Suprapubic skin (tissue), 4 donors: Measurements from ENCODE around the gene THSD7A. TPM values are rescaled to one million over a fixed set of nuclear protein-coding genes. Genes with fewer than 3 reads are reported as not detected.

Experiments
- DNase-seq, 2 donors: peaks; one replicate each; pipeline ENCODE4 v3.0.0-alpha.2; 2019; ENCODE audit warnings: low spot score in 2 of 2
- H3K27ac ChIP-seq: fragments of 200-600 bp; sonication (generic); one replicate; pipeline ENCODE4 v1.5.1; 2019
- H3K27me3 ChIP-seq: fragments of 200-600 bp; sonication (generic); one replicate; pipeline ENCODE4 v1.5.1; 2019
- H3K36me3 ChIP-seq: fragments of 200-600 bp; sonication (generic); one replicate; pipeline ENCODE4 v1.5.1; 2019
- H3K4me1 ChIP-seq: fragments of 200-600 bp; sonication (generic); one replicate; pipeline ENCODE4 v1.5.1; 2019
- H3K4me3 ChIP-seq: fragments of 200-600 bp; sonication (generic); one replicate; pipeline ENCODE4 v1.5.1; 2019; ENCODE audit warnings: mild to moderate bottlenecking
- H3K9me3 ChIP-seq: fragments of 200-600 bp; sonication (generic); one replicate; pipeline ENCODE4 v1.5.1; 2019
- CTCF ChIP-seq, 2 donors: fragments of 200-600 bp in 1 of 2; fragments of 450-650 bp in 1 of 2; sonication (generic) in 1 of 2; IDR thresholded peaks; one replicate each; pipeline ENCODE4 v1.5.1; 2016 to 2019; ENCODE audit warnings: antibody characterized with exemption in 2 of 2, mild to moderate bottlenecking in 1 of 2, moderate library complexity in 1 of 2
- EP300 ChIP-seq: sonication (generic); formaldehyde crosslinking; IDR thresholded peaks from one replicate; pipeline ENCODE4 v1.6.1; 2017; ENCODE audit warnings: antibody characterized with exemption
- POLR2A ChIP-seq, 2 donors: fragments of 450-650 bp; IDR thresholded peaks; one replicate each; pipeline ENCODE4 v1.6.1; 2017; ENCODE audit warnings: antibody characterized with exemption in 2 of 2, mild to moderate bottlenecking in 2 of 2, moderate library complexity in 2 of 2
- POLR2AphosphoS5 ChIP-seq, 3 donors: sonication (generic); formaldehyde crosslinking; IDR thresholded peaks; one replicate each; pipeline ENCODE4 v1.6.1; 2017; ENCODE audit warnings: antibody characterized with exemption in 3 of 3
- WGBS: methylation state at CpG from one replicate; pipeline ENCODE4 v1.1.5; 2018; 5-methylcytosine and 5-hydroxymethylcytosine counted together
- total RNA-seq, 4 donors: library from RNA; depleted of rRNA; stranded (reverse); fragments of >200 nt; gene quantifications; one replicate each; pipeline ENCODE4 v1.1.0, GENCODE V29; 2016

THSD7A gene
- total RNA-seq, 4 donors from 2014 or later: 0.42 to 5.4 (median 1.2) TPM

GRCh38 chr7:11576310-11576709, 255.7 kb downstream of the THSD7A start:
- Histone ChIP-seq H3K36me3 (no peaks in the 10 kb centered on the region), H3K4me3 (no peak overlapping the region), H3K27me3 (no peaks in the 10 kb centered on the region), H3K27ac (no peak overlapping the region), H3K9me3 (no peaks in the 10 kb centered on the region), H3K4me1 (no peaks in the 10 kb centered on the region)
- 88% methylated on average over 4 of the region's 4 CpGs for WGBS
- TF ChIP-seq POLR2AphosphoS5 (IDR thresholded peaks at IDR 0.05) (no peak), CTCF (IDR thresholded peaks at IDR 0.05) (no peak), POLR2A (IDR thresholded peaks at IDR 0.05) (no peak), EP300 (no peak)
- DNase-seq: no peak

GRCh38 chr7:11573128-11573750, 258.8 kb downstream of the THSD7A start:
- Histone ChIP-seq H3K27me3 (no peaks in the 10 kb centered on the region), H3K4me3 (no peak overlapping the region), H3K36me3 (no peaks in the 10 kb centered on the region), H3K27ac (no peak overlapping the region), H3K4me1 (no peaks in the 10 kb centered on the region), H3K9me3 (no peaks in the 10 kb centered on the region)
- no peak for DNase-seq
- 67% methylated on average over 1 of the region's 1 CpG for WGBS
- TF ChIP-seq POLR2AphosphoS5 (IDR thresholded peaks at IDR 0.05): no peak
- TF ChIP-seq POLR2A (IDR thresholded peaks at IDR 0.05): no peak
- no peak for TF ChIP-seq CTCF (IDR thresholded peaks at IDR 0.05)
- TF ChIP-seq EP300: no peak

- no peak for DNase-seq
- Histone ChIP-seq H3K4me1 (no peaks in the 10 kb centered on the region), H3K27me3 (no peaks in the 10 kb centered on the region), H3K36me3 (no peaks in the 10 kb centered on the region), H3K9me3 (no peaks in the 10 kb centered on the region), H3K27ac (no peak overlapping the region), H3K4me3 (no peak overlapping the region)
- TF ChIP-seq POLR2AphosphoS5 (IDR thresholded peaks at IDR 0.05) (no peak), EP300 (no peak), POLR2A (IDR thresholded peaks at IDR 0.05) (no peak), CTCF (IDR thresholded peaks at IDR 0.05) (no peak)
- 77% methylated on average over 2 of the region's 2 CpGs for WGBS
These were observed 261.0 kb downstream of the THSD7A start for GRCh38 chr7:11570922-11571550.

- no peaks in the 10 kb centered on the region for H3K36me3 ChIP-seq
- H3K27ac ChIP-seq: no peak overlapping the region
- WGBS: 33% methylated on average over 1 of the region's 1 CpG
- TF ChIP-seq POLR2AphosphoS5 (IDR thresholded peaks at IDR 0.05) (no peak), EP300 (no peak), POLR2A (IDR thresholded peaks at IDR 0.05) (no peak)
- no peak overlapping the region for H3K4me3 ChIP-seq
- DNase-seq: no peak
- H3K27me3 ChIP-seq: no peaks in the 10 kb centered on the region
- H3K9me3 ChIP-seq: no peaks in the 10 kb centered on the region
- no peaks in the 10 kb centered on the region for H3K4me1 ChIP-seq
These were observed 261.8 kb downstream of the THSD7A start for GRCh38 chr7:11570205-11570604.

- TF ChIP-seq CTCF (IDR thresholded peaks at IDR 0.05) (no peak), EP300 (no peak), POLR2AphosphoS5 (IDR thresholded peaks at IDR 0.05) (no peak)
- Histone ChIP-seq H3K4me3 (no peak overlapping the region), H3K4me1 (no peaks in the 10 kb centered on the region), H3K27ac (no peak overlapping the region), H3K9me3 (no peaks in the 10 kb centered on the region), H3K27me3 (no peaks in the 10 kb centered on the region), H3K36me3 (no peaks in the 10 kb centered on the region)
- no peak for DNase-seq
- WGBS: 74% methylated on average over 3 of the region's 3 CpGs
These were observed 264.4 kb downstream of the THSD7A start for GRCh38 chr7:11567571-11567970.
